WTC11 (cell line): ENCODE data around the gene TRMU. TPM values are rescaled to one million over a fixed set of nuclear protein-coding genes. Genes with fewer than 3 reads are reported as not detected.

ENCODE experiments used
- ATAC-seq: fragments of 200-7000 bp; cut with Tn5 transposase; 2 replicates; pipeline ENCODE4 v1.10.0; 2021; ENCODE audit warnings: mild to moderate bottlenecking, moderate library complexity
- CTCF ChIA-PET: fragments of 300-600 bp; sonication (Branson Sonifier 250); formaldehyde crosslinking; loops from one replicate; lab custom pipeline; 2021; ENCODE audit warnings: antibody characterized with exemption; lab: Charles Lee
- POLR2A ChIA-PET: fragments of 350-600 bp; sonication (Branson Sonifier 250); formaldehyde crosslinking; loops from one replicate; lab custom pipeline; 2021; ENCODE audit warnings: antibody characterized with exemption; lab: Charles Lee
- DNase-seq: peaks from one replicate; pipeline ENCODE4 v3.0.0; 2021; ENCODE audit warnings: low spot score
- H3K27ac Mint-ChIP-seq: 2 replicates; pipeline ENCODE4 v1.8.0; 2021; ENCODE audit warnings: mixed read lengths
- H3K27me3 Mint-ChIP-seq: 2 replicates; pipeline ENCODE4 v1.8.0; 2021; ENCODE audit warnings: low read depth, mild to moderate bottlenecking, moderate library complexity, mixed read lengths
- H3K36me3 Mint-ChIP-seq: 2 replicates; pipeline ENCODE4 v1.8.0; 2021; ENCODE audit warnings: mixed read lengths
- H3K4me1 Mint-ChIP-seq: 2 replicates; pipeline ENCODE4 v1.8.0; 2022; ENCODE audit warnings: mixed read lengths
- H3K4me3 Mint-ChIP-seq: 2 replicates; pipeline ENCODE4 v1.8.0; 2021; ENCODE audit warnings: mild to moderate bottlenecking, moderate library complexity, mixed read lengths
- H3K9me3 Mint-ChIP-seq: 2 replicates; pipeline ENCODE4 v1.8.0; 2021; ENCODE audit warnings: mixed read lengths
- ARID4B ChIP-seq: sonication (generic); formaldehyde crosslinking; IDR thresholded peaks from 2 replicates; pipeline ENCODE4 v1.8.0; 2023; ENCODE audit warnings: missing genetic modification reagents, mild to moderate bottlenecking, borderline replicate concordance
- ELF4 ChIP-seq: sonication (generic); formaldehyde crosslinking; IDR thresholded peaks from 2 replicates; pipeline ENCODE4 v1.8.1; 2022; ENCODE audit warnings: low read depth, mild to moderate bottlenecking, moderate library complexity, missing genetic modification reagents
- ETV6 ChIP-seq: sonication (generic); formaldehyde crosslinking; IDR thresholded peaks from 2 replicates; pipeline ENCODE4 v1.8.1; 2022; ENCODE audit warnings: mild to moderate bottlenecking, missing genetic modification reagents
- GABPB1 ChIP-seq: sonication (generic); formaldehyde crosslinking; IDR thresholded peaks from 2 replicates; pipeline ENCODE4 v1.8.1; 2023; ENCODE audit warnings: mild to moderate bottlenecking, missing genetic modification reagents
- GRHL2 ChIP-seq: fragments of 250-450 bp; sonication (Bioruptor Pico); IDR thresholded peaks from 2 replicates; pipeline ENCODE4 v1.8.0; 2022; ENCODE audit warnings: mild to moderate bottlenecking, moderate library complexity; ENCODE audit not compliant: insufficient replicate concordance, severe bottlenecking
- GTF2I ChIP-seq: fragments of 250-450 bp; sonication (Bioruptor Pico); conservative IDR thresholded peaks from 2 replicates; pipeline ENCODE4 v1.4.0; 2021; ENCODE audit warnings: mild to moderate bottlenecking
- HMGA2 ChIP-seq: fragments of 250-450 bp; sonication (Bioruptor Pico); IDR thresholded peaks from 2 replicates; pipeline ENCODE4 v1.4.0; 2021; ENCODE audit warnings: mild to moderate bottlenecking, moderate library complexity
- IRF2 ChIP-seq: sonication (generic); formaldehyde crosslinking; IDR thresholded peaks from 2 replicates; pipeline ENCODE4 v1.8.0; 2022; ENCODE audit warnings: low read depth, missing genetic modification reagents, borderline replicate concordance
- MYBL2 ChIP-seq: sonication (generic); formaldehyde crosslinking; IDR thresholded peaks from 2 replicates; pipeline ENCODE4 v1.8.1; 2023; ENCODE audit warnings: mild to moderate bottlenecking, moderate library complexity, missing genetic modification reagents
- NFYB ChIP-seq: sonication (generic); formaldehyde crosslinking; conservative IDR thresholded peaks from 2 replicates; pipeline ENCODE4 v1.8.0; 2022; ENCODE audit warnings: low read depth, missing genetic modification reagents
- RELA ChIP-seq: sonication (generic); formaldehyde crosslinking; IDR thresholded peaks from 2 replicates; pipeline ENCODE4 v1.8.1; 2022; ENCODE audit warnings: missing genetic modification reagents, mild to moderate bottlenecking, borderline replicate concordance
- SOX15 ChIP-seq: fragments of 250-450 bp; sonication (Bioruptor Pico); IDR thresholded peaks from 2 replicates; pipeline ENCODE4 v1.9.0; 2021; ENCODE audit warnings: mild to moderate bottlenecking
- TCF7 ChIP-seq: sonication (generic); formaldehyde crosslinking; IDR thresholded peaks from 2 replicates; pipeline ENCODE4 v1.8.0; 2022; ENCODE audit warnings: mild to moderate bottlenecking, low read depth, missing genetic modification reagents, moderate library complexity
- ZMAT4 ChIP-seq: fragments of 250-450 bp; sonication (Bioruptor Pico); IDR thresholded peaks from 2 replicates; pipeline ENCODE4 v1.9.0; 2021; ENCODE audit warnings: mild to moderate bottlenecking
- ZNF121 ChIP-seq: sonication (generic); formaldehyde crosslinking; IDR thresholded peaks from 2 replicates; pipeline ENCODE4 v1.8.0; 2023; ENCODE audit warnings: missing genetic modification reagents
- ZNF219 ChIP-seq: sonication (generic); formaldehyde crosslinking; IDR thresholded peaks from 2 replicates; pipeline ENCODE4 v1.8.0; 2023; ENCODE audit warnings: missing genetic modification reagents, mild to moderate bottlenecking, borderline replicate concordance
- ZNF232 ChIP-seq: sonication (generic); formaldehyde crosslinking; IDR thresholded peaks from 2 replicates; pipeline ENCODE4 v1.8.0; 2022; ENCODE audit warnings: mild to moderate bottlenecking, missing genetic modification reagents
- ZSCAN18 ChIP-seq: fragments of 250-450 bp; sonication (Bioruptor Pico); IDR thresholded peaks from 2 replicates; pipeline ENCODE4 v2.1.2; 2022; ENCODE audit warnings: mild to moderate bottlenecking, moderate library complexity
- total RNA-seq: library from RNA; stranded (reverse); gene quantifications from 3 replicates; pipeline ENCODE4 v1.2.3, GENCODE V29; 2021
- TF ChIP-seq, protein P1 (sequence below): sonication (generic); formaldehyde crosslinking; IDR thresholded peaks from 2 replicates; pipeline ENCODE4 v1.8.1; 2022; ENCODE audit warnings: mild to moderate bottlenecking, moderate library complexity, missing genetic modification reagents
- TF ChIP-seq, protein P2 (sequence below): fragments of 250-450 bp; sonication (Bioruptor Pico); IDR thresholded peaks from 2 replicates; pipeline ENCODE4 v1.8.0; 2021; ENCODE audit warnings: mild to moderate bottlenecking

Gene TRMU
- total RNA-seq, 1 experiment from 2014 or later: 103 TPM

DNA sequence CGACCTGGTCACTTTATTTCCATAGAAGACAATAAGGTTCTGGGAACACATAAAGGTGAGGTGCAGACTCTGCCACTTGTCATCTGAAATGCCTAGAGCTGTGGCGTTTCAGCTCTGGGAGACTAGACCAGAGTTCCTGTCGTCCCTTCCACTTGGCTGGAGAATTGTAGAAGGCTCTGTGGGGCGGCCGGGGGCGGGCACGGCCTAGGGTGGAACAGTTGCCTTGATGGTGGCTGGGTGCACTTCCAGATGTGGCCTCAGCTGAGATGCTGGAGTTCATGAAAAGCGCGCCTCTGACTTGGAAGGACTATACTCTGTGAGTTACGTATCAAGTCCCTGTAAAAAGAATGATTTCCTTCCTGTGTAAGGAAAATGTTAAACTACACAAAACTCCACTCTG lies 16.8 kb downstream of the TRMU start (continued):
- TF ChIP-seq RELA (CRISPR knock-in tag): no peak
- no peak for TF ChIP-seq GABPB1 (CRISPR knock-in tag)
- no peak for TF ChIP-seq ARID4B (CRISPR knock-in tag)
- TF ChIP-seq HMGA2 (CRISPR knock-in tag): no peak
- TF ChIP-seq ETV6 (CRISPR knock-in tag): no peak
- no peak for TF ChIP-seq SOX15
- TF ChIP-seq, protein P1, sequence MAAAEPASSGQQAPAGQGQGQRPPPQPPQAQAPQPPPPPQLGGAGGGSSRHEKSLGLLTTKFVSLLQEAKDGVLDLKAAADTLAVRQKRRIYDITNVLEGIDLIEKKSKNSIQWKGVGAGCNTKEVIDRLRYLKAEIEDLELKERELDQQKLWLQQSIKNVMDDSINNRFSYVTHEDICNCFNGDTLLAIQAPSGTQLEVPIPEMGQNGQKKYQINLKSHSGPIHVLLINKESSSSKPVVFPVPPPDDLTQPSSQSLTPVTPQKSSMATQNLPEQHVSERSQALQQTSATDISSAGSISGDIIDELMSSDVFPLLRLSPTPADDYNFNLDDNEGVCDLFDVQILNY (CRISPR knock-in tag): no peak
- TF ChIP-seq ZSCAN18 (CRISPR knock-in tag): no peak

GRCh38 chr22:46352691-46353386 lies 17.3 kb downstream of the TRMU start:
- peaks cover 52% of the 10 kb centered on the region for H3K36me3 Mint-ChIP-seq
- TF ChIP-seq IRF2 (CRISPR knock-in tag): no peak
- no peak for TF ChIP-seq TCF7 (CRISPR knock-in tag)
- no peak for TF ChIP-seq ELF4 (CRISPR knock-in tag)
- no peaks in the 10 kb centered on the region for H3K9me3 Mint-ChIP-seq
- no peaks in the 10 kb centered on the region for H3K27me3 Mint-ChIP-seq
- POLR2A ChIA-PET: no interaction called here
- peak overlapping the region; percentile 72; the same call in 1 of the 2 replicates for H3K27ac Mint-ChIP-seq
- no peaks in the 10 kb centered on the region for H3K4me1 Mint-ChIP-seq
- ATAC-seq (no peak), DNase-seq (no peak)
- CTCF ChIA-PET: interaction anchor here (1.4 to 3.1 kb wide), 2 partner anchors 15 to 190 kb away, joined by 4 to 15 read pairs; no protein-coding TSS in a partner anchor
- H3K4me3 Mint-ChIP-seq: no peak overlapping the region

- ChIA-PET POLR2A (no interaction called here), CTCF (interaction anchor here (1.4 to 3.1 kb wide), 2 partner anchors 14 to 189 kb away, joined by 4 to 15 read pairs; no protein-coding TSS in a partner anchor)
- Mint-ChIP-seq H3K9me3 (no peaks in the 10 kb centered on the region), H3K27ac (no peak overlapping the region), H3K27me3 (no peaks in the 10 kb centered on the region), H3K36me3 (peaks cover 44% of the 10 kb centered on the region), H3K4me1 (no peaks in the 10 kb centered on the region), H3K4me3 (no peak overlapping the region)
- no peak for DNase-seq
- no peak for ATAC-seq
- TF ChIP-seq, protein P2, sequence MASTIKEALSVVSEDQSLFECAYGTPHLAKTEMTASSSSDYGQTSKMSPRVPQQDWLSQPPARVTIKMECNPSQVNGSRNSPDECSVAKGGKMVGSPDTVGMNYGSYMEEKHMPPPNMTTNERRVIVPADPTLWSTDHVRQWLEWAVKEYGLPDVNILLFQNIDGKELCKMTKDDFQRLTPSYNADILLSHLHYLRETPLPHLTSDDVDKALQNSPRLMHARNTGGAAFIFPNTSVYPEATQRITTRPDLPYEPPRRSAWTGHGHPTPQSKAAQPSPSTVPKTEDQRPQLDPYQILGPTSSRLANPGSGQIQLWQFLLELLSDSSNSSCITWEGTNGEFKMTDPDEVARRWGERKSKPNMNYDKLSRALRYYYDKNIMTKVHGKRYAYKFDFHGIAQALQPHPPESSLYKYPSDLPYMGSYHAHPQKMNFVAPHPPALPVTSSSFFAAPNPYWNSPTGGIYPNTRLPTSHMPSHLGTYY: no peak
- TF ChIP-seq HMGA2 (CRISPR knock-in tag): no peak
- TF ChIP-seq GRHL2 (CRISPR knock-in tag): no peak
- no peak for TF ChIP-seq NFYB (CRISPR knock-in tag)
- no peak for TF ChIP-seq ZNF121 (CRISPR knock-in tag)
- no peak for TF ChIP-seq MYBL2 (CRISPR knock-in tag)
- no peak for TF ChIP-seq ZMAT4 (CRISPR knock-in tag)
- no peak for TF ChIP-seq GTF2I (CRISPR knock-in tag)
- no peak for TF ChIP-seq RELA (CRISPR knock-in tag)
- no peak for TF ChIP-seq ZNF232 (CRISPR knock-in tag)
- TF ChIP-seq ZNF219 (CRISPR knock-in tag): no peak
Observed at GRCh38 chr22:46353483-46354105, 18.1 kb downstream of the TRMU start.
